Measurements from ENCODE around the gene EFNA1. TPM values are rescaled to one million over a fixed set of nuclear protein-coding genes. Genes with fewer than 3 reads are reported as not detected.
A peak's percentile ranks its signal among the peaks of the same experiment; 100 is the strongest.

The EFNA1 gene
- total RNA-seq, 1 experiment from 2014 or later: 1.0 TPM

GRCh38 chr1:155168456-155169210 is 41.0 kb downstream of the EFNA1 start:
- H3K9me3 ChIP-seq (ENCODE audit: low read depth, low read length, poor library complexity, severe bottlenecking): no peaks in the 10 kb centered on the region
- no peak overlapping the region for H3K4me3 ChIP-seq (ENCODE audit: low read depth, low read length, poor library complexity, severe bottlenecking)
- H3K4me1 ChIP-seq (ENCODE audit: insufficient read depth, low read length, poor library complexity, severe bottlenecking): peaks cover 14% of the 10 kb centered on the region
- peaks cover 7% of the 10 kb centered on the region for H3K36me3 ChIP-seq (ENCODE audit: insufficient read depth, low read length, poor library complexity, severe bottlenecking)
- intact Hi-C loops (cut with micrococcal nuclease; ENCODE audit: unreplicated experiment): loop anchor here (1.0 kb wide), 1 partner anchor 77 kb away; no protein-coding TSS in a partner anchor
- no peak for DNase-seq (ENCODE audit: low spot score)
- POLR2A ChIA-PET (ENCODE audit: low non-redundant PET): no interaction called here
- H3K27me3 ChIP-seq (replicated peaks; ENCODE audit: insufficient read depth, low read depth, low read length, poor library complexity): no peaks in the 10 kb centered on the region
- BruUV-seq (replicated peaks): no TSS peak
- CTCF ChIA-PET: interaction anchor here (0.5 to 5.3 kb wide), 6 partner anchors 53 to 400 kb away, joined by 3 to 89 read pairs (median 10); no protein-coding TSS in a partner anchor
- no peak overlapping the region for H3K27ac ChIP-seq (ENCODE audit: low read depth, low read length, poor library complexity, severe bottlenecking)
- TF ChIP-seq CTCF (conservative IDR thresholded peaks at IDR 0.05; ENCODE audit: low read depth, low read length) (no peak), EZH2 (IDR thresholded peaks at IDR 0.05; ENCODE audit: borderline replicate concordance, low read depth, low read length, poor library complexity, severe bottlenecking) (no peak)

GRCh38 chr1:155169541-155169940 is 41.9 kb downstream of the EFNA1 start:
- TF ChIP-seq EZH2 (IDR thresholded peaks at IDR 0.05; ENCODE audit: borderline replicate concordance, low read depth, low read length, poor library complexity, severe bottlenecking): no peak
- no peak for TF ChIP-seq CTCF (conservative IDR thresholded peaks at IDR 0.05; ENCODE audit: low read depth, low read length)
- Histone ChIP-seq H3K36me3 (ENCODE audit: insufficient read depth, low read length, poor library complexity, severe bottlenecking) (peaks cover 7% of the 10 kb centered on the region), H3K9me3 (ENCODE audit: low read depth, low read length, poor library complexity, severe bottlenecking) (no peaks in the 10 kb centered on the region), H3K27ac (ENCODE audit: low read depth, low read length, poor library complexity, severe bottlenecking) (no peak overlapping the region), H3K4me3 (ENCODE audit: low read depth, low read length, poor library complexity, severe bottlenecking) (no peak overlapping the region), H3K4me1 (ENCODE audit: insufficient read depth, low read length, poor library complexity, severe bottlenecking) (peaks cover 24% of the 10 kb centered on the region), H3K27me3 (replicated peaks; ENCODE audit: insufficient read depth, low read depth, low read length, poor library complexity) (no peaks in the 10 kb centered on the region)
- POLR2A ChIA-PET (ENCODE audit: low non-redundant PET): no interaction called here
- no peak for DNase-seq (ENCODE audit: low spot score)
- CTCF ChIA-PET: interaction anchor here (5.3 kb wide), 1 partner anchor 79 kb away, joined by 89 read pairs; no protein-coding TSS in a partner anchor
- no TSS peak for BruUV-seq (replicated peaks)
- intact Hi-C loops (cut with micrococcal nuclease; ENCODE audit: unreplicated experiment): no loop called here

GRCh38 chr1:155170101-155170785 is 42.6 kb downstream of the EFNA1 start:
- TF ChIP-seq EZH2 (IDR thresholded peaks at IDR 0.05; ENCODE audit: borderline replicate concordance, low read depth, low read length, poor library complexity, severe bottlenecking) (no peak), CTCF (conservative IDR thresholded peaks at IDR 0.05; ENCODE audit: low read depth, low read length) (no peak)
- POLR2A ChIA-PET (ENCODE audit: low non-redundant PET): interaction anchor here (0.7 kb wide), 1 partner anchor 538 kb away, joined by 5 read pairs; no protein-coding TSS in a partner anchor
- Histone ChIP-seq H3K4me3 (ENCODE audit: low read depth, low read length, poor library complexity, severe bottlenecking) (no peak overlapping the region), H3K9me3 (ENCODE audit: low read depth, low read length, poor library complexity, severe bottlenecking) (no peaks in the 10 kb centered on the region), H3K36me3 (ENCODE audit: insufficient read depth, low read length, poor library complexity, severe bottlenecking) (peaks cover 7% of the 10 kb centered on the region), H3K27me3 (replicated peaks; ENCODE audit: insufficient read depth, low read depth, low read length, poor library complexity) (no peaks in the 10 kb centered on the region), H3K4me1 (ENCODE audit: insufficient read depth, low read length, poor library complexity, severe bottlenecking) (peaks cover 29% of the 10 kb centered on the region), H3K27ac (ENCODE audit: low read depth, low read length, poor library complexity, severe bottlenecking) (no peak overlapping the region)
- intact Hi-C loops (cut with micrococcal nuclease; ENCODE audit: unreplicated experiment): loop anchor here (10.0 kb wide), 2 partner anchors 155 to 425 kb away; partner anchors contain the start of gene RUSC1
- BruUV-seq (replicated peaks): TSS peak; percentile 9
- CTCF ChIA-PET: interaction anchor here (0.5 to 5.3 kb wide), 2 partner anchors 24 to 80 kb away, joined by 15 to 89 read pairs; no protein-coding TSS in a partner anchor
- no peak for DNase-seq (ENCODE audit: low spot score)
